ENCODE data around the gene TAX1BP3. TPM values are rescaled to one million over a fixed set of nuclear protein-coding genes. Genes with fewer than 3 reads are reported as not detected.

The TAX1BP3 gene
- total RNA-seq, 1 experiment from 2014 or later = 50.0 TPM

GRCh38 chr17:3663102-3664011, 5.0 kb downstream of the TAX1BP3 start:
- peaks cover 22% of the 10 kb centered on the region for H3K79me2 ChIP-seq (ENCODE audit: insufficient read depth, low read length)
- no peak overlapping the region for H3K9ac ChIP-seq (ENCODE audit: low read length)
- RAD21 ChIA-PET (ENCODE audit: low non-redundant PET in 1 of 2, low total read pairs in 2 of 2, uncharacterized antibody in 2 of 2, unreplicated experiment in 2 of 2) = no interaction called here
- intact Hi-C loops (cut with micrococcal nuclease) = no loop called here
- no peak overlapping the region for H2AFZ ChIP-seq (ENCODE audit: low read depth, low read length, poor library complexity, severe bottlenecking)
- POLR2A ChIA-PET = interaction anchor here (1.0 kb wide), 1 partner anchor 27 kb away, joined by 5 read pairs; the partner anchor contains the start of genes CTNS and SHPK
- H3K4me2 ChIP-seq (ENCODE audit: low read length) = no peak overlapping the region
- DNase-seq (ENCODE audit: low read depth, low spot score) (no peak), ATAC-seq (no peak)
- H3K4me1 ChIP-seq (ENCODE audit: control insufficient read depth in 1 of 2, insufficient read depth in 2 of 2, low read length in 2 of 2) = peaks cover 17 to 27% of the 10 kb centered on the region in 2 experiments
- no peaks in the 10 kb centered on the region for H3K27me3 ChIP-seq (ENCODE audit: insufficient read depth, low read length)
- H3K27ac ChIP-seq (ENCODE audit: low read depth, low read length) = no peak overlapping the region
- H3K9me3 ChIP-seq (ENCODE audit: control insufficient read depth in 1 of 2, insufficient read depth in 1 of 2, low read depth in 1 of 2, low read length in 2 of 2) = no peaks in the 10 kb centered on the region
- no TSS peak for BruUV-seq (replicated peaks)
- CTCF ChIA-PET = no interaction called here
- H4K20me1 ChIP-seq (ENCODE audit: insufficient read depth) = no peaks in the 10 kb centered on the region
- TF ChIP-seq ZNF274 (IDR thresholded peaks at IDR 0.05; ENCODE audit: low read depth, low read length) (no peak), POLR2AphosphoS5 (IDR thresholded peaks at IDR 0.05; ENCODE audit: low read depth, low read length) (no peak), FOSL1 (IDR thresholded peaks at IDR 0.05; ENCODE audit: low read depth) (no peak), YY1 (IDR thresholded peaks at IDR 0.05; ENCODE audit: extremely low read depth, insufficient replicate concordance, low read depth, low read length) (no peak), ATF3 (IDR thresholded peaks at IDR 0.05) (no peak)
- H3K36me3 ChIP-seq (ENCODE audit: control insufficient read depth in 1 of 2, insufficient read depth in 2 of 2, low read length in 2 of 2) = no peaks in the 10 kb centered on the region
- H3K4me3 ChIP-seq (replicated peaks in 1 of 2; ENCODE audit: low read depth in 1 of 2, low read length in 2 of 2) = no peak overlapping the region
- no peaks in the 10 kb centered on the region for H3K9me2 ChIP-seq (ENCODE audit: insufficient read depth)

DNA sequence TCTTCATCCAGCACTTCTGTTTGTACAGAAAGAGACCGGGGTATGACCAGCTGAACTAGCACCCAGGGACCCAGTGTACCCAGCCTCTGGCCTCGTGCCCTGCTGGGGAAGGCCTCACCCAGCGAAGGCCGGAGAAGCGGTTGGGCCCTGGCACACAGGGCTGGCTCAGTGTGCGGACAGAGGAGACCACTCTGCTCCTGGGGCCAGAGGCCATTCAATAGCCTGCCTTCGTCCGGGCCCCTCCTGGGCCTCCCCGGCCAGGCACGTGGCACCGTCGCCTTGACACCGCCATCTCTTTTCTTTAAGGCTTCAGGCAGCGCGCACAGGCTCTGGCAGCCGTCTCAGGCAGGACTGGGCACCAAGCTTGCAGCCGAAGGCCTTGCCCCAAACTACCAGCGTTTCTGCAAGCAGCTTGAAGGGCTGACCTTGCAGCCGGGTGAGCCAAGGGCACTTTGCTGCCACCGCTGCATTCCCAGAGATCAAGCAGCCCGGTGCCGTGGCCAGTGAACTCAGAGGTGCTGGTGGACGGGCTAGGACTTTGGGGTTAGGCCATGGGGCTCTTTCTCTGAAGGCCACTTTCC, 8.0 kb downstream of the TAX1BP3 start:
- H3K36me3 ChIP-seq (ENCODE audit: control insufficient read depth in 1 of 2, insufficient read depth in 2 of 2, low read length in 2 of 2) = no peaks in the 10 kb centered on the region
- no TSS peak for BruUV-seq (replicated peaks)
- no peaks in the 10 kb centered on the region for H3K79me2 ChIP-seq (ENCODE audit: insufficient read depth, low read length)
- peaks cover 12 to 16% of the 10 kb centered on the region in 2 experiments for H3K4me1 ChIP-seq (ENCODE audit: control insufficient read depth in 1 of 2, insufficient read depth in 2 of 2, low read length in 2 of 2)
- H3K9me2 ChIP-seq (ENCODE audit: insufficient read depth) = no peaks in the 10 kb centered on the region
- H3K4me2 ChIP-seq (ENCODE audit: low read length) = peak overlapping the region; percentile 55
- peak overlapping the region; percentile 70; the same call in 1 of the 2 replicates for H3K27ac ChIP-seq (ENCODE audit: low read depth, low read length)
- no peaks in the 10 kb centered on the region for H3K9me3 ChIP-seq (ENCODE audit: control insufficient read depth in 1 of 2, insufficient read depth in 1 of 2, low read depth in 1 of 2, low read length in 2 of 2)
- intact Hi-C loops (cut with micrococcal nuclease) = no loop called here
- TF ChIP-seq SP1 (IDR thresholded peaks at IDR 0.05; ENCODE audit: low read depth) = no peak
- no peak for TF ChIP-seq EGR1 (IDR thresholded peaks at IDR 0.05; ENCODE audit: low read depth)
- TF ChIP-seq CTCF (IDR thresholded peaks at IDR 0.05 in 2 of 3, conservative IDR thresholded peaks at IDR 0.05 in 1 of 3; ENCODE audit: borderline replicate concordance in 1 of 3, insufficient read depth in 1 of 3, low read depth in 2 of 3, low read length in 2 of 3) = no peak
- TF ChIP-seq, protein P1, sequence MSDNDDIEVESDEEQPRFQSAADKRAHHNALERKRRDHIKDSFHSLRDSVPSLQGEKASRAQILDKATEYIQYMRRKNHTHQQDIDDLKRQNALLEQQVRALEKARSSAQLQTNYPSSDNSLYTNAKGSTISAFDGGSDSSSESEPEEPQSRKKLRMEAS (IDR thresholded peaks at IDR 0.05) = no peak
- ATAC-seq (peak; percentile 12; the same call in 1 of the 2 replicates), DNase-seq (ENCODE audit: low read depth, low spot score) (no peak)
- ChIA-PET CTCF (interaction anchor here (0.6 kb wide), 1 partner anchor 15 kb away, joined by 4 read pairs; no protein-coding TSS in a partner anchor), POLR2A (interaction anchor here (1.1 kb wide), 1 partner anchor 24 kb away, joined by 4 read pairs; the partner anchor contains the start of genes CTNS and SHPK), RAD21 (ENCODE audit: low non-redundant PET in 1 of 2, low total read pairs in 2 of 2, uncharacterized antibody in 2 of 2, unreplicated experiment in 2 of 2) (no interaction called here)
- H4K20me1 ChIP-seq (ENCODE audit: insufficient read depth) = no peaks in the 10 kb centered on the region
- H3K27me3 ChIP-seq (ENCODE audit: insufficient read depth, low read length) = no peaks in the 10 kb centered on the region
- no peak overlapping the region for H2AFZ ChIP-seq (ENCODE audit: low read depth, low read length, poor library complexity, severe bottlenecking)
- H3K9ac ChIP-seq (ENCODE audit: low read length) = peak overlapping the region; percentile 23; the same call in 1 of the 2 replicates
- no peak overlapping the region for H3K4me3 ChIP-seq (replicated peaks in 1 of 2; ENCODE audit: low read depth in 1 of 2, low read length in 2 of 2)
